MCF 10A (cell line): ENCODE results near the gene RFESD. TPM values are rescaled to one million over a fixed set of nuclear protein-coding genes. Genes with fewer than 3 reads are reported as not detected.

ENCODE experiments used
- BruUV-seq: library from RNA; stranded (reverse); fragments of 400-500 nt; replicated peaks from 2 replicates; lab custom pipeline; 2021; lab: Mats Ljungman, UMichigan
- CTCF ChIA-PET: fragments of 300-600 bp; sonication (Branson Sonifier 250); formaldehyde crosslinking; extraction: SDS; loops from one replicate; lab custom pipeline; 2021; ENCODE audit warnings: antibody characterized with exemption, inconsistent platforms; lab: Yijun Ruan, JAX
- POLR2A ChIA-PET: fragments of 300-600, 350-650 bp; sonication (Branson Sonifier 250); formaldehyde crosslinking; extraction: SDS; loops from one replicate; lab custom pipeline; 2020; ENCODE audit warnings: antibody characterized with exemption, inconsistent platforms; lab: Yijun Ruan, JAX
- DNase-seq: peaks from one replicate; pipeline ENCODE4 v3.0.0-alpha.2; 2018; ENCODE audit not compliant: unreplicated experiment
- H3K27ac Mint-ChIP-seq: one replicate; pipeline ENCODE4 v1.8.0; 2022; ENCODE audit warnings: mild to moderate bottlenecking, low read depth, mixed read lengths; ENCODE audit not compliant: unreplicated experiment
- H3K27me3 Mint-ChIP-seq: one replicate; pipeline ENCODE4 v1.8.0; 2022; ENCODE audit warnings: mixed read lengths; ENCODE audit not compliant: insufficient read depth, unreplicated experiment
- H3K36me3 Mint-ChIP-seq: one replicate; pipeline ENCODE4 v1.8.0; 2022; ENCODE audit warnings: mild to moderate bottlenecking, moderate library complexity, mixed read lengths; ENCODE audit not compliant: insufficient read depth, unreplicated experiment
- H3K4me1 Mint-ChIP-seq: one replicate; pipeline ENCODE4 v1.8.0; 2022; ENCODE audit warnings: mixed read lengths; ENCODE audit not compliant: insufficient read depth, unreplicated experiment
- H3K4me3 Mint-ChIP-seq: one replicate; pipeline ENCODE4 v1.8.0; 2022; ENCODE audit warnings: mild to moderate bottlenecking, moderate library complexity, mixed read lengths; ENCODE audit not compliant: unreplicated experiment
- H3K9me3 Mint-ChIP-seq: one replicate; pipeline ENCODE4 v1.8.0; 2022; ENCODE audit warnings: mixed read lengths; ENCODE audit not compliant: unreplicated experiment
- CTCF ChIP-seq: fragments of 200-600 bp; IDR thresholded peaks from one replicate; pipeline ENCODE4 v1.8.0; 2022; ENCODE audit warnings: antibody characterized with exemption, mild to moderate bottlenecking; ENCODE audit not compliant: unreplicated experiment
- intact Hi-C: fragments of 100-400 bp; cut with micrococcal nuclease; formaldehyde crosslinking; loops from 2 replicates; pipeline ENCODE4 v1.14.1; 2022
- total RNA-seq: library from RNA; stranded (reverse); gene quantifications from 2 replicates; pipeline ENCODE4 v1.2.3, GENCODE V29; 2022

The RFESD gene
- total RNA-seq, 1 experiment from 2014 or later: 5.9 TPM

- DNase-seq: no peak
- ChIA-PET POLR2A (interaction anchor here (1.6 kb wide), 1 partner anchor 23 kb away, joined by 5 read pairs; no protein-coding TSS in a partner anchor), CTCF (interaction anchor here (0.6 to 2.3 kb wide), 5 partner anchors 9 to 176 kb away, joined by 3 to 20 read pairs (median 6); no protein-coding TSS in a partner anchor)
- Mint-ChIP-seq H3K27ac (no peak overlapping the region), H3K4me3 (no peak overlapping the region), H3K4me1 (no peaks in the 10 kb centered on the region), H3K9me3 (no peaks in the 10 kb centered on the region), H3K27me3 (no peaks in the 10 kb centered on the region), H3K36me3 (no peaks in the 10 kb centered on the region)
- TF ChIP-seq CTCF: no peak
- BruUV-seq: no TSS peak
- intact Hi-C loops: no loop called here
Measured at GRCh38 chr5:95672641-95673040, 26.1 kb downstream of the RFESD start.

DNA sequence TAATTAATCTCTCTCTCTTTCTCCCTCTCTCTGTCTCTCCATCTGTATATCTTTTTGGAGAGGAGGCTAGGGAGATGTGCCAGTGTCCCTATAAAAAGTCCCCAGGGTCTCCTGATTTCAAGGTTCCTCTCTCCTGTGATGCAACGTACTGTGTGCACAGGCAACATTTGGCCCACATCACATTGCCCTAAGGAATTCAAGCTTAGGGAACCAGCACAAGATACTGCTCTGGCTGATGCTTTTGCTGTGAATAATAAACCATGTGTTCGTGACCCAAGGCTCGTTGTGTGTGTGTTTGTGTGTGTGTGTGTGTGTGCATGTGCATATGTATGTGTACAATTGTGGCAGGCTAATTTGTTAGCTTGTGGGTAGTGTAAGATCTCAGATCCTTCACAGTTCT is 26.5 kb downstream of the RFESD start:
- no peak for TF ChIP-seq CTCF
- H3K27me3 Mint-ChIP-seq: no peaks in the 10 kb centered on the region
- H3K36me3 Mint-ChIP-seq: no peaks in the 10 kb centered on the region
- CTCF ChIA-PET: interaction anchor here (0.6 to 2.3 kb wide), 7 partner anchors 9 to 175 kb away, joined by 3 to 20 read pairs (median 6); no protein-coding TSS in a partner anchor
- BruUV-seq: no TSS peak
- no peaks in the 10 kb centered on the region for H3K4me1 Mint-ChIP-seq
- DNase-seq: no peak
- POLR2A ChIA-PET: interaction anchor here (1.6 kb wide), 1 partner anchor 23 kb away, joined by 5 read pairs; no protein-coding TSS in a partner anchor
- intact Hi-C loops: no loop called here
- no peaks in the 10 kb centered on the region for H3K9me3 Mint-ChIP-seq
- no peak overlapping the region for H3K4me3 Mint-ChIP-seq
- H3K27ac Mint-ChIP-seq: no peak overlapping the region

DNA sequence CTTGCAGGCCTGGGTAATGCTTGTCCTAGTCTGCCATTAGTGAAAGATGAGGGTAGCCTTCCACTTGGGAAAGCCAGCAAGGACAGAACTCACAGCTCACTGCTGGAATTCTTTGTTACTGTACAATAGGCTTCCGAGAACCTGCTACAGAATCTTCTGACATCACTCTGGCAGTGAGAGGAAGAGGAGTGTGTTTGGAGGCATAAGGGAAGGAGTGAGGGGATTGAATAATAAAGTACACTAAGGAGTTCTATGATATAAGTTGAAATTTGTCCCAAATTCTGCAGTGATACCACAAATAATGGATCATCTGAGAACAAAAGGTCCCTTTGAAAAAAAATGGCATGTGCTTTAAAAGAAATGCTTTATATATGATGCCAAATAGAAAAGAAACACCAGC is 36.3 kb downstream of the RFESD start, which contains the start of gene SPATA9:
Gene SPATA9 (minus strand): TSS at position 101 of the 400 bp plus-strand sequence. CDS start 137 bp downstream, outside the sequence.
- ChIA-PET CTCF (no interaction called here), POLR2A (interaction anchor here (0.6 kb wide), 1 partner anchor 9 kb away, joined by 3 read pairs; no protein-coding TSS in a partner anchor)
- no TSS peak for BruUV-seq
- no peak for DNase-seq
- no peak for TF ChIP-seq CTCF
- H3K27me3 Mint-ChIP-seq: no peaks in the 10 kb centered on the region
- H3K4me3 Mint-ChIP-seq: no peak within 1 kb of the TSS
- no peak within 1 kb of the TSS for H3K27ac Mint-ChIP-seq
- no peaks in the 10 kb centered on the region for H3K4me1 Mint-ChIP-seq
- intact Hi-C loops: no loop called here
- no peaks in the 10 kb centered on the region for H3K36me3 Mint-ChIP-seq
- no peaks in the 10 kb centered on the region for H3K9me3 Mint-ChIP-seq

DNA sequence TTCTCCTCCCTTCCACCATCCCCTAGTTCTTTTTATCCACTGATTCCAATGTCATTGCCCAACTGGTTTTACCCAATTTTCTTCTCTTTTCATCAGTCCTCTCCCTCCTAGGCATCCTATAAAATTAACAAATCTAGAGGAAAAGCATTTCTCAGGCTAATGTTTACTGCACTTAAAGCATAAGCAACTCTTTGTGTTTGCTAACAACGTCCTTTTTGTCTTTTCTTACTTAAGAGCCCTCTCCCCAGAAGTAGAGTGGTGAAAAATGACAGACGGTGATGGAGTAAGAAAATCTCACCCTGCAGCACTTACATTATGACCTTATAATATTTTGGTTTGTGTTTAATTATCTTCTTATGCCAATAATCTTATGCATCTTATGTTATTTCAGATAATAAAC is 37.8 kb downstream of the RFESD start:
- Mint-ChIP-seq H3K36me3 (no peaks in the 10 kb centered on the region), H3K27ac (no peak overlapping the region), H3K9me3 (no peaks in the 10 kb centered on the region), H3K27me3 (no peaks in the 10 kb centered on the region), H3K4me3 (no peak overlapping the region), H3K4me1 (no peaks in the 10 kb centered on the region)
- BruUV-seq: no TSS peak
- ChIA-PET POLR2A (no interaction called here), CTCF (no interaction called here)
- TF ChIP-seq CTCF: no peak
- intact Hi-C loops: no loop called here
- no peak for DNase-seq
